IPS DF 19.7 (cell line): Measurements from ENCODE around the gene SPTLC2.
"Not testable (repeated sequence)": the region's sequence is repeated elsewhere in the genome, so short reads cannot be mapped to it uniquely, and the experiment has no call there.

Experiments used
- DNase-seq: peaks from one replicate; pipeline ENCODE4 v3.0.0-alpha.2; 2013; ENCODE audit warnings: low read depth, low spot score

The SPTLC2 gene

DNA sequence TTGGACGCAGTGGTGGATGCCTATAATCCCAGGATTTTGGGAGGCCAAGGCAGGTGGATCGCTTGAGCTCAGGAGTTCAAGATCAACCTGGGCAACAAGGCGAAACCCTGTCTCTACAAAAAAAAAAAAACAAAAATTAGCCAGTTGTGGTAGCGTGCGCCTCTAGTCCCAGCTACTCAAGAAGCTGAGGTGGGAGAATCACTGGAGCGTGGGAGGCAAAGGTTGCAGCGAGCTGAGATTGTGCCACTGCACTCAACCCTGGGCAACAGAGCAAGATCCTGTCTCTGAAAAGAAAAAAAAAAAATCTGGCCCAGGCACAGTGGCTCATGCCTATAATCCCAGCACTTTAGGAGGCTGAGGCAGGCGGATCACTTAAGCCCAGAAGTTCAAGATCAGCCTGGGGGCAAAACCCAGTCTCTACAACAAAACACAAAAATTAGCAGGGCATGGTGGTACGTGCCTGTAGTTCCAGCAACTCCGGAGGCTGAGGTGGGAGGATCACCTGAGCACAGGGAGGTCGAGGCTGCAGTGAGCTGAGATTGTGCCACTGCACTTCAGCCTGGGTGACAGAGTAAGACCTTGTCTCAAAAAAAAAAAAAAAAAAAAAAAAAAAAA lies 27.9 kb downstream of the SPTLC2 start:
- DNase-seq = not testable (repeated sequence)

DNA sequence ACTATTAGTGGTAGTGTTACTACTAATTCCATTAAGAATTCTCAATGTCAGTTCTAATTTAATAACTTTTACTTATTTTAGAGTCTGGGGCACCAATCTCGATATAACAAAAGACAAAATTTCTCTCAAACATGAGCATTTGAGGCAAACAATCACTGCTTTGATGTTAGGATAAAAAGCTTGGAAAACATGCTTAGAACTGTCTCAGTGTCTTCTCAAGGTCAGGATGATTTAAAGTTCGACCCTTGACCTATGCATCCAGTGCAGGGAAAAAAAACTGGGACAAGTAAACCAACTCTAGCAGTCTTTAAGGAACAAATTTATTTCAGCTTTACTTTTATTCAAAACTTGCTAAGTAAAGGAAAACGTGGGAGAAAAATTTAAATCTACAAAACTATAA lies 31.1 kb downstream of the SPTLC2 start:
- DNase-seq = no peak

DNA sequence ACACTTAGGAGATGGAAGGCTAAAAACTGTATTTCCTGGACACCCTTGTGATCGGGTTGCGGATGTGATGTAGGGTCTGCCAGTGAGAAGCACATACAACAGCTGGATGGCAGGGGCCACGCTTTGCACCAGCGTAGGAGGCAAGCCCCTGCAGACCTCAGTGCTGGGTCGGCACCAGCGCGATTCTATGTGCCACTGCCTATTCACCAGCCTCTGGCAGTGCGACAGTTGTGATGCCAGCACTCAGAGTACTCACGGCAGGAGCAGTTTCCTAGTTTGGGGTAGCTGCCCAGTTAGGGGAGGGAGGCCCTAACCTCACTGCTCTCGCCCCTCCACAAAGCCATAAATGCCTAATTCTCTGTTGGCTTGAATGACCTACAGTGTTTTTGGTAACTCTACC lies 31.6 kb downstream of the SPTLC2 start:
- no peak for DNase-seq

DNA sequence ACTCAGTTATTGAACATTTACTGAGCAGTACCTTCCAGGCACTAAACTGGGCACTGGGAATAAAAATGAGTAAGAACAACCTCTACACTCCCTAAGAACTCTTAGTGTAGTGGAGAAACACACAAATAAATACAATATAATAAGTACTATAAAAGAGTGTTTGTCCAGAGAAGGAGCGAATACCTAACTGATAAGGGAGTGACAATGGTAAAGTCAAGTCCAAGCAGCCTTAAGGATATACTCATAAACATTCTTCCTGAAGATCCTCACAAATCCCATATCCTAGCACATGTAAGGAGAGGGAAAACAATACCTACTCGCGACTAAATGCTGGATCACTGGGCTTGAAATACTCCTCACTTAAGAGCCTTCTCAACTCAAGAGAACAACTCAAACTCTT lies 32.8 kb downstream of the SPTLC2 start:
- DNase-seq = no peak

DNA sequence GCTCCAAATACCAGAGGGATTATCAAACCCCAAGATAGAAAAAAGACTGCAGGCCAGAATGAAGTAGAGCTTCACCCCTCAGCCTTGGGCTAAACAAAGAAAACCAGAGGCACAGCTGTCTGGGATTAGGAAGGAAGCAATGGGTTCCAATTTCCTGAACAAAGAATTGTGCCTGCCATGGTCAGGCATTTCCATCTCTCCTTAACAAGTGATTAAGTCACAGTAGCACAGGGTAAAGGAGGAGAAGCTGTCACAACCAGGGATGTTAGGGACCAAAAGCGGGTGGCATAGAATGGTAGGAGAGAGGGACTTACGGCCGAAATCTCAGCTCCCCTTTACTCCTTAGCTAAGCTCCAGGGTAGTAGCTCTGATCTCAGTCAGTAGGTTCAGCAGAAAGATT lies 33.9 kb downstream of the SPTLC2 start:
- no peak for DNase-seq

DNA sequence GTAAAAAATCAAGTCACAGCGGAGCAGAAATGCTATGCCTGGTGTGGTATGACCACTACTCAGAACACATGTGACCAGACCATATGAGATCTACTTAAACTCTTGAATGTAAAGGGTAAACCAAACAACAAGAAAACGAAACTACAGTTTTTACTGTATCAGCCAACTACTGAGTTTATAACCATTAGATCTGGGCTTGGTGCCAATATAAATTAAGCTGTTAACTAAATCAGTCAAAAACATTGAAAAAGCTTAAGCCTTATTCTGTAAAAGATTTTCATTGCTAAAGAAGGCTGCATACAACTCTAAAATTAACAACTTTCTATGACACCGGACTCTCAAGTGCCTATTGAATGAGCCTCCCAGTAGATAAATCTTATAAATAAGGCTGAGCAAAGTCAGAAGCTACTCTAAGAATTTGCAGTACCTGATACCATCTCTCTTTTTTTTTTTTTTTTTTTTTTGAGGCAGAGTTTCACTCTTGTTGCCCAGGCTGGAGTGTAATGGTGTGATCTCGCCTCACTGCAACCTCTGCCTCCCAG lies 35.4 kb downstream of the SPTLC2 start:
- DNase-seq = no peak

DNA sequence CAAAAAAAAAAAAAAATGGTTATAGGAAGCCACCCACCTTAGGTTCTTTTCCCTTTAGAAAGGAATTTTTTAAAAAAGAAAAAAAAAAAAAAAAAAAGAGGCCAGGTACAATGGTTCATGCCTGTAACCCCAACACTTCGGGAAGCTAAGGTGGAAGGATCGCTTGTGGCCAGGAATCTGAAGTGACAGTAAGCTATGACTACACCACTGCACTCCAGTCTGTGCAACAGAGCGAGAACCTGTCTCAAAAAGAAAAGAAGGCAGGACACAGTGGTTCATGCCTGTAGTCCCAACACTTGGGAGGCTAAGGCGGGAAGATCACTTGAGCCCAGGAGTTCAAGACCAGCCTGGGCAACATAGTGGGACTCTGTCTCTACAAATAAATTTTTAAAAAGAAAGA lies 36.0 kb downstream of the SPTLC2 start:
- no peak for DNase-seq

DNA sequence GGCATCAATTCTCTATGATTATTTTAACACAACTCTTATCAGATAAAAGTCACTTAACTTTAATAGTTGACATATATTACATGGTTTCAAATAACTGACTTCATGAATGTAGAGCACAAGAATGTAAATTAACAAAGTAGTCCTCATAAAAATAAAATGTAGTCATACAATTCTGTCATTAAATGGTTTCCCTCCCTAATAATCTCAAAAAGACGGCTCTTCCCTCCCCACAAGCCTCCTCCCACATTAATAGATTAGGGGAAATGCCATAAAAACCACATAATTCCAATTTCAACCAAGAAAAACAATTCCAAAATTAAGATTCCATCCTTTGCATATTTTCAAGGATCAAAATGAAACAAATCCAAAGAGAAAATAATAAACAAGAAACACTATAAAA lies 36.7 kb downstream of the SPTLC2 start:
- no peak for DNase-seq

DNA sequence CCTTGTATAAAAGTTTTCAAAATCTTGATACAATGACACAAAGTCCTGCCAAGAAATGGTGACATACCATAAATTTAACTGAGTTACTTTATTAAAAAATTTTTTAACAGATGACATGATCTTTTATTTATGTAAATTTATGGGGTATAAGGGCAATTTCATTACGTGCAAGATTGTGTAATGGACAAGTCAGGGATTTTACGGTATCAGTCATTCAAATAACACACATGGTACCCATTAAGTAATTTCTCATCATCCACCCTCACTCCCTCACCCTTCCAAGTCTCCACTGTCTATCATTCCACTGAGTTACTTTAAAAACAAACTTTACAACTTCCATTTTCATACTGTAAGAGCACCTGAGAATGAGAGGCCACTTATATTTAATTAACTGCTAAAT lies 37.4 kb downstream of the SPTLC2 start:
- no peak for DNase-seq

DNA sequence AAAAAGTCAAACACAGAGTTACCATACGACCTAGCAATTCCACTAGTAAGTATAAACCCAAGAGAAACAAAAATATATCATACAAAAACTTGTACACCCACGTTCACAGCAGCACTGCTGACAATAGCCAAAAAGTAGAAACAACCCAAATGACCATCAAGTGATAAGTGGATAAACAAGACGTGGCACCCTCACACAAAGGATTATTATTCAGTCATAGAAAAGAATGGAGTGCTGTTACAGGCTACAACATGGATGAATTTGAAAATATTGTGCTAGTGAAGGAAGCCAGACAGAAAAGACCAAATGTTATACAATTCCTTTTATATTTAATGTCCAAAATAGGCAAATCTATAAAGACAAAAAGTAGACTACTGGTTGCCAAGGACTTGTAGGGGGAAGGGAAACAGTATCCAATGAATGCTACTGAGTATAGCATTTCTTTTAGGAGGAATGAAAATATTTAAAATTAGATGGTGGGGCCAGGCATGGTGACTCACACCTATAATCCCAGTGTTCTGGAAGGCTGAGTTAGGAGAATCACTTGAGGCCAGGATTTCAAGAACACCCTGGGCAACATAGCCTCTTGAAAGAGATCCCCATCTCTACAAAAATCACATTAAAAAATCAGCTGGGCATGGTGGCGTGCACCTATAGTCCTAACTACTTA lies 41.9 kb downstream of the SPTLC2 start:
- no peak for DNase-seq

DNA sequence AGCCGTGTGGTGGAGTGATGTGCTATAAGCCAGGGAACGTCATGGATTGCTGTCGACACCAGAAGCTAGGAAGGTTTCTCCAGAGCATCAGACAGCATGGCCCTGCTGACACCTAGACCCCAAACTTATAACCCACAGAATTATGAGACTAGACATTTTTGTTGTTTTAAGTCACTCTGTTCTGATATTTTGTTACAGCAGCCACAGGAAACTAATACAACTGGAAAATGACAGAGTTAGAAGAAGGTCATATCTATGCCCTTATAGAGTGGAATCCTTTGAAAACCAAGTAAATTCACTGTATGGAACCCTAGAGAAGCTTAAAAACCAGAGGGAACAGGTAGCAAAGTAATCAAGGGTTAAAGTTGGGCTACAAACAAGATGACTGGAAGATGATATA lies 42.5 kb downstream of the SPTLC2 start:
- DNase-seq = no peak

DNA sequence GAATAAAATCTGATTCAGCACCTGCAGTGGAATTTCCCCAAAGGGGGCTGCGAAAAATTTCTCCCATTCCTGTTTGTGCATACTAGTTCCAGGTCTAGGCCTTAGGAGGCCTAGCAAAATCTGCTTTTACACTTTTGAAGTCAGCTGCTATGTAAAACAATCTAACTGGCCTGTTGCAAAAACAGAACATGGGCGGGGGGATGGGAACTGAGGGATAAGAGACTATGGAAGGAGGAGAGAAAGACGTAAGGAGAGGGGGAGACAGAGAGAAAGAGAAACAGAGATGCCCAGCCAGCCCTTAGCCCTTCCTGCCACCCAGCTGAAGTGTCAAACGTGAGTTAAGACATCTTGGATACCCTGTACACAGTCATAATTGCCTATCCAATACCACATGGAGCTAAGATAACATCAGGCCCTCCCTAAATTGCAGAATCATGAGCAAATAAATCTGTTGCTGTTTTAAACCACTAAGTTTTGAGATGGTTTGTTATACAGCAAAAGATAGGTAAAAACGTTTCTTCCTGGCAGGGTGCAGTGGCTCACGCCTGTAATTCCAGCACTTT lies 45.6 kb downstream of the SPTLC2 start:
- DNase-seq = no peak

DNA sequence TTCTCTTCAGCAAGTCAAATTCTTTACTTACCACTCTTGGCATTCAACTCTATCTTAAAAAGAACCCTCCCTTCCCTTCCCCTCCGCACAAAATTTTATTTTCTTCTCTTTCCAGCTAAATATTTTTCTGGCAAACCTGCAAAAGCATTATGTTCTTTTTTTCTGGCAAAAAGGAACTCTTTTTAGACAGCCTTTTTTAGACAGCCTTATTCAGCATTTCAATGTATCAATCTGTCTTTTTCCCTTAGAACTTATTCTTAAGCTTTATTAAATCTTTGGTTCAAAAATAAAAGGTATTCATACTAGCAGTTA lies 50.5 kb downstream of the SPTLC2 start:
- no peak for DNase-seq

DNA sequence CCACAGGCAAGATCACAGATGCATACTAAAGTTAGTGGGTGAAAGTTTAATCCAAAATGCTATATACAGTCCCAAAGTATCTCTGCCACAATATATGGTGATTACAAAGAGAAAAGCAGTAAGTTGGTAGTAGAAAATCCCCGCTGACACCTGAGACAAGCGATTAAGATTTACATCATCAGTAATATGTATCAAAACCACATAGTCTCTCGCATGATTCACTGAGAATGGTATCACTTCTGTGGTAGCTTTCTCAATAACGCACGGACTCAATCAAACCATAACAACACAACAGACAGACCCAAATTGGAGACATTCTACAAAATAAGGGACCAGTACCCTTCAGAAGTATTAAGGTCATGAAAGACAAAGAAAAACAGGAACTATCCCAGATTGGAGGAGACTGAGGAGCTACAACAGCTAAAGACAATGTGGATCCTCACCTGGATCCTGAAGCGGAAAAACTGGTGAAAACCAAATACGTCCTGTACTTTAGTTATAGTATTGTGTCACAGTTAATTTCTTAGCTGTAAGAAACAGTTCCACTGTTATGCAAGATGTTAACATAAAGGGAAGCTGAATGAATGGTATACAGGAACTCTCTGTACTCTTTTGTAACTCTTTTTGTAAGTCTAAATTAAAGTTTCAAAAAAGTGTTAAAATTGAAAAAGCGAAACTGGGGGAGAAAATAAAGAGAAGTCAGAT lies 51.0 kb downstream of the SPTLC2 start:
- DNase-seq = no peak

DNA sequence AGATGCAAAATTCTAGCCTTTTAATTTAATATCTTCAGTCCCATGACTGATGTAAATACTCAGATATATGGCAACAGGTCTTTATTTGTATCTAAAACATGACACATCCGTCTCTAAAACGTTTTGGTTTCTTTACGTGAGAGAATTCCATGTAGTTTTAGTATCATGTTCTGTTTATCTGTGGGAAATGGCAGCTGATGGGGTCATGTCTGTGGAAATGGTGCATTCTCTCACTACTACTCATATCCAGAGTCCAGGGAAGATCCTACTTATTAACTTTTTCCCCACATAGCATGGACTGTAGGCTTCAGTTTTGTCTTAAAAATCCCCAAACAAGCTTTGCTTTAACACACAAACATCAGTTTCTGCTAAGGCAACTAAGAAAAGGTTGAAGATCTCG lies 53.8 kb downstream of the SPTLC2 start:
- DNase-seq = no peak

DNA sequence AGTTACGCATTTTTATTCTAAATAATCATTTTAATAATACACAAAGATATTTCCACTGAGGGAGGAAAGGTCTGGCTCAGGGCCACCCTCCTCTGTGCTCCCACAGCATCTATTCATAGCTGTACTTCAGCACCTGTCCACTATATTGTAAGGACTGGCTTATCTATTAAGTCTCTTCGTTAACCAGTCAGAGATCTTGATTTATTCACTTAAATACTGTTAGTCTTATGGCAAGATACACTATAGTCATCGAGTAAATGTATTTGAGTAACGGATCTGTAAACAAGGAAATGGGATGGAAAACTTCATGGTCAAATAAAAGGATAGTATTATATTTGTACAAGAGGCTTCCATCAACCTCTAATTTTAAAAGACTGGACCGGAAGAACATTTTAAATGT lies 54.6 kb downstream of the SPTLC2 start:
- no peak for DNase-seq

DNA sequence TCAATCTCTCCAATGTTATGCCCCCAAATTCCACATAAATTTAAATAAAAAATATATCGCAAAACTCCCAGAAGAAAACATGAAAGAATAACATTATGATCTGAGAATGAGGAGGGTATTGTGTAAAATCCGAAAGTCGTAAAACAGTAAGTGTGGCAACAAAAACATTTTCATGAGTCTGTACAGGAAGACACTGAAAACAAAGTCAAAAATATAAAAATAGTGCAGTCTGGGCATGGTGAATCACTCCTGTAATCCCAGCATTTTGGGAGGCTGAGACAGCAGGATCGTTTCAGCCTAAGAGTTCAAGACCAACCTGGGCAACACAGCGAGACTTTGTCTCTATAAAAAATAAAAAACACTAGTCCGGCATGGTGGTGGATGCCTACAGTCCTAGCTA lies 57.1 kb downstream of the SPTLC2 start:
- DNase-seq = no peak

DNA sequence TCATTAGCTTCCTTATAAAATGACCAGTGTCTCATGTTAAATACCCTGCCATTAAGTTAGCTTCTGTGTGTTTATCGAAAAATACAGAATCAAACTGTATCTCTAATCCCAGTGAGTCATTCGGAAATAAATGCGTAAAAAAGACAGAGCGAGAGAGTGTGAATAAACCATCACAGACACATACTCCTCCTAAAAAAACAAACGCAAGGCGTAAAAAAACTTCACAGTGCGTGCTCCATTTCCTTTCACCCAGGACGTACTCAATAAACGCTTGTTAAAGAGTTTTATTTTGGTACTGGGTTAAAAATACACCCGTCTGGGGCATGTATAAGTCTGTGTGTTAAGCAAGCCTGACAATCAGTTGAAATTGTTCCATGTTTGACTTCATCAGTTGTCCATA lies 59.0 kb downstream of the SPTLC2 start:
- no peak for DNase-seq

DNA sequence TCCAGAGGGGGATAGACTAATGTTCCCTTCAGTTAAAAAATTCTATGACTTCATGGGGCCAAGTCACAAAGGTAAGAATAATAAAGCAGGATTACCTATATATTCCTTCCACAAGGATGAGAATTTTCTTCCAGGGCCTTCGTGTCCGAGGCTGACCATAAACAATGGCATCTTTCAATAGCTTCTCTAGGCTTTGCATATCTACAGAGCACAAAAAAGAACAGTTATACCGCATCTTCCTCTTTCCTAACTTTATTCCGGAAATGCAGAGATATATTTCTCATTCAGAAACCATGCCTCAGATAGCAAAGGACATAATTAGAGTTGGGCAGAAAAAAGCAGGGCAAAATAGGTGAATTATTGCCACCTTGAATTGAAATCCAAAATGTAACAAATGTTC lies 59.5 kb downstream of the SPTLC2 start:
- DNase-seq = no peak

DNA sequence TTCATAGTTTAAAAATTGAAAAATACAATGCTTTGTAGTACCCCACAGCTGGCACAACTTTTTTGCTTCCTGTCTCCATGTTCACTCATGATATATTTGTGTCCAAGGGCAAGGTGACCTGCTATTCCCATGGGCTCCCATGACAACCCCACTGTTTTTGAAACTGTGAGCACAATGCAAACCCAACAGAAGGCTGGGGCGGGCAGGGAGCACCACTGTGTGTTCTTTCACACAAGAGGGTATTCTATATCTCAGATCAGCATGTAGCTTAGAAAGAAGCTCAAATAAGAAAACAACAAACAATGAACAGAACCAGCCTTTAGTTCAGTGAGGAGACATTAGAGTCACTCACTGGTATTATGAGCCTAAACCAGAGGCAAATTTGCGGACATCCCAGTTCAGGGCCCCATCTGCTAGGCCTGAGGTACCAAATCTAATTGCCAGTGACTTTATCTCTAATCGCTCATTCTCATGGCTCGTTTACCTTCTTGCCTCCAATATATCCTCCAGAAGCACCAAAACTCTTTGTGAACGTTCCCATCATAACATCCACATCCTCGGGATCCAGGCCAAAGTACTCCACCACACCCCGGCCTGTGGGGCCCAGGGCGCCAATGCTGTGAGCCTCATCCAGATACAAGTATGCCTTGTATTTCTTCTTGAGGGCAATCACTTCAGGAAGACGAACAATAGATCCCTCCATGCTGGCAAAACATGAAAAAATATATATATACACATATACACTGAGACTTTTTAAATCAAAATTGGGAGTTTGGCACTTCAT lies 61.4 kb downstream of the SPTLC2 start:
- DNase-seq = no peak

DNA sequence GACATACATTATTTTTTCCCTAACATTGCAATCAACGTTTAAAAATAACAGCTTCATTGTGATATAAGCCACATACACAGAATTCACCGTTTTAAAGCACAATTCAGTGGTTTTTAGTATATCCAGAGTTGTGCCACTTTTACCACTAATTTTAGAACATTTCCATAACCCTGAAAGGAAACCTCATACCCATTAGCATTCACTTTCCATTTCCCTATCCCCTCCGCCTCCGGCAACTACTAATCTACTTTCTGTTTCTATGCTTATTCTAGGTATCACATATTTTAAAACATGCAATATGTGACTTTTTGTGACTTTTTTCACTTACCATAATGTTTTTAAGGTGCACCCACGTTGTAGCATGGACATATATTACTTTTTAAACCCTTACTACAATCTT lies 62.2 kb downstream of the SPTLC2 start:
- no peak for DNase-seq

DNA sequence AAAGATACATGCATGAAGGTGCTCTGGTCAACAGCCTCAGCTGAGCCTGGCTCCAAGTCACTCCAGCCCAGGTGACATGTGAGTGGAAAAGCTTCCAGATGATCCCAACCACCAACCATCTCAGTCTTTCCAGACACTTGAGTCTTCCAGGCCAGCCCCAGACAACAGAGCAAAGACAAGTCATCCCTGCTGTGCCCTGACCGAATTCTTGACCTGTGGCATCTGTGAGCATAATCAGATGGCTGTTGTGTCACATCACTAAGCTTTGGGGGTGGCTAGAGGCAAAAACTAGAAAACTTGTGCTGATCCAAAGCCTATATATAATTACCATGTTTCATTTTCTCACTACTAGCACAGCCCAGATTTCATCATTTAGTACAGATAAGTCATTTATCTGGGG lies 67.0 kb downstream of the SPTLC2 start:
- no peak for DNase-seq
